ENCODE data around the gene WNT16. TPM values are rescaled to one million over a fixed set of nuclear protein-coding genes. Genes with fewer than 3 reads are reported as not detected.

WNT16 gene
- total and polyA plus RNA-seq, 2 of the 8 experiments (the other 6 are each of a cell fraction or from before 2014, with no cell fraction given): 0.11 to 0.52 TPM

- WGBS, 2 experiments (ENCODE audit: extremely low coverage in 1 of 2, insufficient coverage in 1 of 2, insufficient read length in 1 of 2, insufficient replicate concordance in 2 of 2, low coverage in 1 of 2, low lambda C conversion rate in 2 of 2, missing lambda C conversion rate in 1 of 2): 83% methylated on average over 1 of the region's 1 CpG; no CpG with 5 or more reads in 1 of the 2 experiments
- ChIA-PET POLR2A (ENCODE audit: partially characterized antibody) (interaction anchor here (0.5 kb wide), 1 partner anchor 1874 kb away, joined by 3 read pairs; no protein-coding TSS in a partner anchor), CTCF (ENCODE audit: partially characterized antibody) (interaction anchor here (0.8 to 3.4 kb wide), 6 partner anchors 10 to 167 kb away, joined by 3 to 12 read pairs (median 4); partner anchors contain the start of gene FAM3C)
Observed at GRCh38 chr7:121379930-121380329, 51.1 kb downstream of the WNT16 start.

More at GRCh38 chr7:121379930-121380329, 51.1 kb downstream of the WNT16 start:
- H3K4me3 ChIP-seq (ENCODE audit: extremely low read depth in 1 of 4, insufficient read depth in 2 of 4, low read depth in 3 of 4, low read length in 4 of 4): no peak overlapping the region
- no peaks in the 10 kb centered on the region for H3K9me3 ChIP-seq (ENCODE audit: insufficient read depth in 2 of 2, low read depth in 1 of 2, low read length in 1 of 2)
- no peak overlapping the region for H2BK5ac ChIP-seq (ENCODE audit: low read depth, low read length)
- no peak overlapping the region for H3K4me2 ChIP-seq (ENCODE audit: insufficient read depth in 1 of 2, low read depth in 2 of 2, low read length in 2 of 2)
- H3K9ac ChIP-seq (replicated peaks in 1 of 4; ENCODE audit: extremely low read depth in 1 of 4, low read depth in 3 of 4, low read length in 3 of 4): no peak overlapping the region
- DNase-seq (ENCODE audit: low read depth in 1 of 2, low spot score in 2 of 2) (no peak), FAIRE-seq (no peak)
- TF ChIP-seq TAF1 (IDR thresholded peaks at IDR 0.05; ENCODE audit: low read depth, low read length) (no peak), KDM5A (IDR thresholded peaks at IDR 0.05; ENCODE audit: low read length) (no peak), PHF8 (conservative IDR thresholded peaks at IDR 0.05; ENCODE audit: low read depth, low read length) (no peak), BACH1 (IDR thresholded peaks at IDR 0.05; ENCODE audit: low read length) (no peak)
- H4K91ac ChIP-seq (replicated peaks; ENCODE audit: insufficient read length, low read length): no peak overlapping the region
- no peak overlapping the region for H4K8ac ChIP-seq (ENCODE audit: extremely low read depth, insufficient read depth, low read length)
- H2BK120ac ChIP-seq (replicated peaks; ENCODE audit: low read depth, low read length): no peak overlapping the region
- H3K23me2 ChIP-seq (ENCODE audit: low read depth, low read length): no peaks in the 10 kb centered on the region
- H3K27ac ChIP-seq (ENCODE audit: low read depth, low read length): no peak overlapping the region
- no peak overlapping the region for H3K18ac ChIP-seq (ENCODE audit: extremely low read depth, low read length)
- H2BK15ac ChIP-seq (ENCODE audit: low read length): no peak overlapping the region
- peaks cover 0 to 36% (median 13%) of the 10 kb centered on the region in 4 experiments; a peak in 7 of 8 replicates for H3K36me3 ChIP-seq (ENCODE audit: control insufficient read depth in 2 of 4, insufficient read depth in 4 of 4, low read length in 3 of 4)
- peaks cover 0 to 4% of the 10 kb centered on the region in 2 experiments for H4K20me1 ChIP-seq (replicated peaks in 1 of 2; ENCODE audit: control insufficient read depth in 1 of 2, insufficient read depth in 2 of 2, low read length in 2 of 2)
- no peak overlapping the region for H4K5ac ChIP-seq (ENCODE audit: insufficient read length, low read depth, low read length)
- no peak overlapping the region for H2BK12ac ChIP-seq (ENCODE audit: low read depth, low read length)
- no peaks in the 10 kb centered on the region for H3K4me1 ChIP-seq (replicated peaks in 1 of 4; ENCODE audit: control insufficient read depth in 3 of 4, insufficient read depth in 4 of 4, low read length in 3 of 4)
- no peak overlapping the region for H2BK20ac ChIP-seq (ENCODE audit: low read length)
- H3K79me1 ChIP-seq (ENCODE audit: low read depth, low read length): no peaks in the 10 kb centered on the region; the same call in 1 of the 2 replicates
- H3K4ac ChIP-seq (replicated peaks; ENCODE audit: insufficient read length, low read depth, low read length): no peak overlapping the region
- peaks cover 0 to 1% (median 0%) of the 10 kb centered on the region in 4 experiments; a peak in 1 of 7 replicates for H3K27me3 ChIP-seq (replicated peaks in 1 of 4; ENCODE audit: control insufficient read depth in 3 of 4, extremely low read depth in 1 of 4, insufficient read depth in 3 of 4, low read length in 3 of 4)
- H3K56ac ChIP-seq (replicated peaks; ENCODE audit: insufficient read length, low read depth, low read length): no peak overlapping the region
- H3K79me2 ChIP-seq (ENCODE audit: control insufficient read depth in 1 of 2, insufficient read depth in 2 of 2, low read length in 2 of 2): peaks cover 0 to 38% of the 10 kb centered on the region in 2 experiments; a peak in 3 of 4 replicates
- H2AK5ac ChIP-seq (ENCODE audit: low read depth, low read length): no peak overlapping the region
- H3K14ac ChIP-seq (ENCODE audit: insufficient read length): no peak overlapping the region
- no peak overlapping the region for H3K23ac ChIP-seq (ENCODE audit: insufficient read length)
- no peak overlapping the region for H2AFZ ChIP-seq (ENCODE audit: low read length)

Data from H1 (cell line).